OCI-LY1 (cell line): ENCODE measurements around the gene DYNLL2.

Source experiments
- H2AFZ ChIP-seq: fragments of 200-600 bp; sonication (generic), shearing (Covaris generic); 2 replicates; pipeline ENCODE4 v1.6.0; 2014; ENCODE audit warnings: antibody characterized with exemption, mild to moderate bottlenecking, low read length
- H3F3A ChIP-seq: fragments of 200-600 bp; sonication (generic), shearing (Covaris generic); 2 replicates; pipeline ENCODE4 v1.6.0; 2014; ENCODE audit warnings: mild to moderate bottlenecking, antibody characterized with exemption, low read length, moderate library complexity; ENCODE audit not compliant: insufficient read depth
- H3K27ac ChIP-seq: fragments of 200-600 bp; sonication (generic); 2 replicates; pipeline ENCODE4 v1.5.1; 2014; ENCODE audit warnings: low read length, mixed run types, mild to moderate bottlenecking, low read depth; ENCODE audit not compliant: poor library complexity, severe bottlenecking
- H3K27me3 ChIP-seq: fragments of 200-600 bp; sonication (generic); 2 replicates; pipeline ENCODE4 v1.6.0; 2014; ENCODE audit warnings: antibody characterized with exemption, mild to moderate bottlenecking, low read length, moderate library complexity; ENCODE audit not compliant: insufficient read depth
- H3K36me3 ChIP-seq: fragments of 200-600 bp; sonication (generic); 2 replicates; pipeline ENCODE4 v1.6.1; 2014; ENCODE audit warnings: mild to moderate bottlenecking, antibody characterized with exemption, low read length, moderate library complexity, mixed read lengths; ENCODE audit not compliant: insufficient read depth
- H3K4me1 ChIP-seq: fragments of 200-600 bp; sonication (generic); 2 replicates; pipeline ENCODE4 v1.5.1; 2014; ENCODE audit warnings: mild to moderate bottlenecking, low read length, moderate library complexity; ENCODE audit not compliant: insufficient read depth, severe bottlenecking
- H3K4me2 ChIP-seq: fragments of 200-600 bp; sonication (generic), shearing (Covaris generic); 2 replicates; pipeline ENCODE4 v1.6.1; 2014; ENCODE audit warnings: low read length
- H3K4me3 ChIP-seq: fragments of 200-600 bp; sonication (generic); 2 replicates; pipeline ENCODE4 v1.5.1; 2014; ENCODE audit warnings: low read length, low read depth, mild to moderate bottlenecking, mixed read lengths; ENCODE audit not compliant: poor library complexity, severe bottlenecking
- H3K79me2 ChIP-seq: fragments of 200-600 bp; shearing (Covaris generic); 2 replicates; pipeline ENCODE4 v1.6.1; 2016; ENCODE audit warnings: mixed run types, low read length, mixed read lengths; ENCODE audit not compliant: insufficient read depth
- H3K9ac ChIP-seq: fragments of 200-600 bp; sonication (generic), shearing (Covaris generic); 2 replicates; pipeline ENCODE4 v1.6.1; 2014; ENCODE audit warnings: mild to moderate bottlenecking, low read length, mixed read lengths
- H3K9me2 ChIP-seq: fragments of 200-600 bp; sonication (generic), shearing (Covaris generic); 2 replicates; pipeline ENCODE4 v1.6.1; 2014; ENCODE audit warnings: low read depth, mild to moderate bottlenecking, low read length, mixed read lengths
- H3K9me3 ChIP-seq: fragments of 200-600 bp; shearing (Covaris generic); 2 replicates; pipeline ENCODE4 v1.6.1; 2014; ENCODE audit warnings: low read length, mixed read lengths
- H4K20me1 ChIP-seq: fragments of 200-600 bp; sonication (generic), shearing (Covaris generic); 2 replicates; pipeline ENCODE4 v1.6.0; 2016; ENCODE audit warnings: mild to moderate bottlenecking, low read length; ENCODE audit not compliant: insufficient read depth
- EZH2 ChIP-seq: fragments of 200-600 bp; sonication (generic), shearing (Covaris generic); IDR thresholded peaks from 2 replicates; pipeline ENCODE4 v1.8.0; 2017; ENCODE audit warnings: borderline replicate concordance, mixed run types, mild to moderate bottlenecking, antibody characterized with exemption, low read length, moderate library complexity, mixed read lengths
- TF ChIP-seq, protein P1 (sequence below): fragments of 200-600 bp; sonication (generic), shearing (Covaris generic); IDR thresholded peaks from 2 replicates; pipeline ENCODE4 v1.5.1; 2017; ENCODE audit warnings: mild to moderate bottlenecking, antibody characterized with exemption, low read length, moderate library complexity, mixed read lengths

The DYNLL2 gene

DNA sequence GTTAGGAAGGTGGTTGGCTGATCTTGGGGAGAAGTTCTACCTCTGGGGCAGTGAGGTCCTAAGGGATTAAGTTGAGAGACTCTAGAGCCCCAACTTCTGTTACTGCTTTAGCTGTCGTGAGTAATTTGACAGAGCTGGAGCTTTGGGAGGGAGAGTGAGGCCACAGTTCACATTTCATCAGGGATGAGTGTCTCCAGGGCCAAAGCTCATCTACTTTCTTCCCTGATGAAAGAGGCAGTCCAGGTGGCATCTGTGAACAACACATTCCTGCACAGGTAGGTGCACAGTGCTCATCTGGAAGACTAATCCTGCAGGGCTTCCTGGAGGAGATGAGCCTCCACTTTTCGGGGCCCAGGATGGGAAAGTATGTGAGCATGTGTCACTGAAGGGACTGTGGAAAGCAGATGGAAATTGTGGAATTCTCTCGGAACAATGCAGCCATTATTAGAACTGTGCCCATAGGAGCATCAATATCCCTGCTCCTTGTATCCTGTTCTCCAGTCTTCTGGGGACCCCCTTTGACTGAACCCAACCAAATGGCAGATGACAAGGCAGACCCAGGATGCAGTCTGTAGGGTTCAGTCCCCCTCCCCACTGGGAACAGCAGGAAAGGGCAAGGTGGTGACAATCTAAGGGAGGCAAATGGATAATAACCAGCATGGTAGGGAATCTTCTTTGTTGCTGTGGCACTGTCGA is 9.0 kb downstream of the DYNLL2 start:
- TF ChIP-seq, protein P1, sequence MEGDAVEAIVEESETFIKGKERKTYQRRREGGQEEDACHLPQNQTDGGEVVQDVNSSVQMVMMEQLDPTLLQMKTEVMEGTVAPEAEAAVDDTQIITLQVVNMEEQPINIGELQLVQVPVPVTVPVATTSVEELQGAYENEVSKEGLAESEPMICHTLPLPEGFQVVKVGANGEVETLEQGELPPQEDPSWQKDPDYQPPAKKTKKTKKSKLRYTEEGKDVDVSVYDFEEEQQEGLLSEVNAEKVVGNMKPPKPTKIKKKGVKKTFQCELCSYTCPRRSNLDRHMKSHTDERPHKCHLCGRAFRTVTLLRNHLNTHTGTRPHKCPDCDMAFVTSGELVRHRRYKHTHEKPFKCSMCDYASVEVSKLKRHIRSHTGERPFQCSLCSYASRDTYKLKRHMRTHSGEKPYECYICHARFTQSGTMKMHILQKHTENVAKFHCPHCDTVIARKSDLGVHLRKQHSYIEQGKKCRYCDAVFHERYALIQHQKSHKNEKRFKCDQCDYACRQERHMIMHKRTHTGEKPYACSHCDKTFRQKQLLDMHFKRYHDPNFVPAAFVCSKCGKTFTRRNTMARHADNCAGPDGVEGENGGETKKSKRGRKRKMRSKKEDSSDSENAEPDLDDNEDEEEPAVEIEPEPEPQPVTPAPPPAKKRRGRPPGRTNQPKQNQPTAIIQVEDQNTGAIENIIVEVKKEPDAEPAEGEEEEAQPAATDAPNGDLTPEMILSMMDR = no peak
- no peak for TF ChIP-seq EZH2
- Histone ChIP-seq H3K27ac (no peak overlapping the region), H3F3A (no peaks in the 10 kb centered on the region), H3K9me2 (no peaks in the 10 kb centered on the region), H2AFZ (no peak overlapping the region), H3K4me3 (no peak overlapping the region), H3K9ac (no peak overlapping the region), H3K36me3 (peaks cover 72% of the 10 kb centered on the region), H3K4me2 (no peak overlapping the region), H3K27me3 (no peaks in the 10 kb centered on the region), H3K79me2 (0 out of 2 replicates have a peak, but pooled peaks cover 3% of the 10 kb centered on the region), H4K20me1 (no peaks in the 10 kb centered on the region), H3K4me1 (no peaks in the 10 kb centered on the region), H3K9me3 (no peaks in the 10 kb centered on the region)

DNA sequence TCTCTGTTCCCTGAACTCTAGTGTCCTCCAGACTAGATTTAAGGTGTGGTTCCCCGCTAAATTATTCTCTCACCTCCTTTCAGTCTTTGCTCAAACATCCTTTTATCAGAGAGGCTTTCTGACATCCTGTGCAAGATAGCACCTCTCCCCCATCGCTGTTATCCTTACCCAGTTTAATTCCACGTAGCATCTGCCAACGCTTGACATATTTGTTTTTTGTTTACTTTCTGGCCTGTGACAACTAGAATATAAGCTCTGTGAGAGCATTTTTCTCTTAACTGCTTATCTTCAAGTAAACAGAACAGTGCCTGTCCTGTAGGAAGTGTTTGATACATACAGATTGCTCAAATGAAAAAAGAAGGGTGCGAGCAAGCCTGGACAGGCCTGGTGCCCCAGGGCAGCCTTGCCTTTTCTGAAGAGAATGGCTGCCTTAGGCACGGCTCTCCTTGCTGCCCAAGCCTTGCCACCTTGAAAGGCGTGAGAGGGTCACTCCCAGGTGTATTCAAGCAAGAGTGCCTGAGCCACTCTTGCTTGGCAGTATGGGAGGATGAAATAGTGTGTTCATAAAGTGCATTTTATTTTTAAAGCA is 9.7 kb downstream of the DYNLL2 start:
- no peaks in the 10 kb centered on the region for H3K27me3 ChIP-seq
- no peak overlapping the region for H3K9ac ChIP-seq
- H4K20me1 ChIP-seq = no peaks in the 10 kb centered on the region
- H3F3A ChIP-seq = no peaks in the 10 kb centered on the region
- no peak overlapping the region for H3K4me3 ChIP-seq
- no peak for TF ChIP-seq EZH2
- TF ChIP-seq, protein P1 = no peak
- H3K4me2 ChIP-seq = no peak overlapping the region
- no peak overlapping the region for H3K27ac ChIP-seq
- no peaks in the 10 kb centered on the region for H3K4me1 ChIP-seq
- no peak overlapping the region for H2AFZ ChIP-seq
- peaks cover 66% of the 10 kb centered on the region for H3K36me3 ChIP-seq
- H3K9me3 ChIP-seq = no peaks in the 10 kb centered on the region
- H3K79me2 ChIP-seq = no peaks in the 10 kb centered on the region
- no peaks in the 10 kb centered on the region for H3K9me2 ChIP-seq

DNA sequence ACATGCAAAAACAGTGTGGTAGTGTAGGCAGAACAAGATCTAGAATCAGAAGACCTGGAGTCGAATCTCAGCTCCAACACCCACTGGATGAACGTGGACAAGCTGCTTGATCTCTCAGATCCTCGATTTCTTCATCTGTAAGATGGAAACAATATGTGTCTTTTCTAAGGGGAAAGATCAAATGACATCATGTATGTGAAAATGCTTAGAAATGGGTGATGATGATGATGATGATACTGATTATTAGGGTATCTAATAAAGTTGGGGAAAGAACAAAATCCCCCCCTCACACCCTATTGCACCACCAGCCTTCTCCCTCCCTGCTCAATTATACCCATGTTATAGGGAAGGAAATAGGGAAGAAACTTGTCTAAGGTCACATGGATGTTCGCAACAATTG is 10.9 kb downstream of the DYNLL2 start:
- Histone ChIP-seq H3K9me2 (no peaks in the 10 kb centered on the region), H3K27ac (no peak overlapping the region), H3K36me3 (peaks cover 53% of the 10 kb centered on the region), H3F3A (no peaks in the 10 kb centered on the region), H3K27me3 (no peaks in the 10 kb centered on the region), H3K4me1 (no peaks in the 10 kb centered on the region), H3K79me2 (no peaks in the 10 kb centered on the region), H3K4me2 (no peak overlapping the region), H3K4me3 (no peak overlapping the region), H2AFZ (no peak overlapping the region), H4K20me1 (no peaks in the 10 kb centered on the region), H3K9ac (no peak overlapping the region), H3K9me3 (no peaks in the 10 kb centered on the region)
- TF ChIP-seq, protein P1 = no peak
- TF ChIP-seq EZH2 = no peak
